Epithelial cell of umbilical artery (primary cell): Measurements from ENCODE around the gene IQCN. TPM values are rescaled to one million over a fixed set of nuclear protein-coding genes. Genes with fewer than 3 reads are reported as not detected.

Experiments
- total RNA-seq: library from RNA; depleted of rRNA; stranded (reverse); fragments of >200 nt; gene quantifications from 2 replicates; pipeline ENCODE4 v1.2.3, GENCODE V29; 2014

Gene IQCN
- total RNA-seq, result under 0.01 TPM in 2 replicates

GRCh38 chr19:18274219-18274780, at the start of gene IQCN:
TSS of gene IQCN (minus strand) at chr19:18274452. CDS start at chr19:18269478, 4,974 bp downstream.

GRCh38 chr19:18322759-18323460, 48.7 kb upstream of the IQCN start, which contains the start of gene LSM4:
TSS of gene LSM4 (minus strand) at chr19:18323076. CDS start at chr19:18323020, 56 bp downstream.

GRCh38 chr19:18281082-18282020, 7.1 kb upstream of the IQCN start, which contains the start of gene JUND:
TSS of gene JUND (minus strand) at chr19:18281622. CDS start at chr19:18281484, 138 bp downstream.

GRCh38 chr19:18225702-18226468, 48.4 kb downstream of the IQCN start, which contains the start of gene PDE4C:
TSS of gene PDE4C (minus strand) at chr19:18226438. CDS start at chr19:18226415, 23 bp downstream.

Other genes starting within 250 kb of the IQCN start
- 0.15 TPM in 1 of 2 replicates, not detected in the other for gene IL12RB1, start 187.5 kb downstream of the IQCN start, total RNA-seq
- 0.30 and 0.32 TPM in 2 replicates for gene MAST3, start 176.7 kb downstream of the IQCN start, total RNA-seq
- gene PIK3R2, start 121.3 kb downstream of the IQCN start, total RNA-seq, result 1.6 and 2.3 TPM in 2 replicates
- gene IFI30, start 100.6 kb downstream of the IQCN start, total RNA-seq, result 3.3 TPM in 1 of 2 replicates, not detected in the other
- 9.4 and 15.3 TPM in 2 replicates for gene MPV17L2, start 81.2 kb downstream of the IQCN start, total RNA-seq
- gene RAB3A, start 70.4 kb downstream of the IQCN start, total RNA-seq, result under 0.01 TPM in 1 of 2 replicates, not detected in the other
- 0.15 TPM in 1 of 2 replicates, not detected in the other for gene PDE4C, start 48.0 kb downstream of the IQCN start, total RNA-seq
- 58.8 and 80.2 TPM in 2 replicates for gene JUND, start 7.2 kb upstream of the IQCN start, total RNA-seq
- gene LSM4, start 48.6 kb upstream of the IQCN start, total RNA-seq, result 128 and 177 TPM in 2 replicates
- 13.3 and 19.9 TPM in 2 replicates for gene PGPEP1, start 66.1 kb upstream of the IQCN start, total RNA-seq
- gene GDF15, start 111.7 kb upstream of the IQCN start, total RNA-seq, result 108 and 126 TPM in 2 replicates
- gene LRRC25, start 123.2 kb upstream of the IQCN start, total RNA-seq, result not detected in 2 replicates
- gene SSBP4, start 144.9 kb upstream of the IQCN start, total RNA-seq, result 71.0 and 93.2 TPM in 2 replicates
- gene ISYNA1, start 163.7 kb upstream of the IQCN start, total RNA-seq, result 24.6 and 37.7 TPM in 2 replicates
- 10.2 and 10.4 TPM in 2 replicates for gene ELL, start 247.6 kb upstream of the IQCN start, total RNA-seq